ENCODE results near the gene NUP210L. TPM values are rescaled to one million over a fixed set of nuclear protein-coding genes. Genes with fewer than 3 reads are reported as not detected.
A peak's percentile ranks its signal among the peaks of the same experiment; 100 is the strongest.

NUP210L gene
- total RNA-seq, 4 donors from 2014 or later, result 0.07 to 0.24 (median 0.10) TPM; not detected in 1

DNA sequence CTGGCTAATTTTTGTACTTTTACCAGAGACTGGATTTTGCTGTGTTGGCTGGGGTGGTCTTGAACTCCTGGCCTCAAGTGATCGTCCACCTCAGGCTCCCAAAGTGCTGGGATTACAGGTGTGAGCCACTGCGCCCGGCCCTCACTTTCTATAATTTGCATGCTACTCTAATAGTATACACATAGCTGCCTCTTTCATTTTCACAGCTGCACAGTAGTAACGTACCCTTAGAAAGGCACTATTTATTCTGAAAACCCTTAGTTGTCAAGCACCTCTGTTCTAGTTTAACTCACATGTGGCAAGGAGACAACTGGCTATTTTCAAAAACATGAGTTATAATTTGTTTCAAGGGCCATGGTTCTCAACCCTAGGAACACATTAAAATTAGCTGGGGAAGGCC lies 19.8 kb upstream of the NUP210L start:
- Histone ChIP-seq H3K9me3 (no peaks in the 10 kb centered on the region), H3K4me3 (no peak overlapping the region), H3K4me1 (peaks cover 32 to 55% of the 10 kb centered on the region in 2 donors), H3K36me3 (peaks cover 9 to 80% of the 10 kb centered on the region in 2 donors), H3K27me3 (no peaks in the 10 kb centered on the region), H3K27ac (peak overlapping the region in 2 of 4 donors; percentile 29 to 30)
- DNase-seq (no peak), ATAC-seq (no peak)
- intact Hi-C loops (cut with DNase I; ENCODE audit: low total_unique reads) (no loop called here), in situ Hi-C loops (cut with MboI; ENCODE audit: low sequenced_read_pairs in 4 of 4) (no loop called here)
- no peak for TF ChIP-seq POLR2A (IDR thresholded peaks at IDR 0.05)
- TF ChIP-seq, protein P1, sequence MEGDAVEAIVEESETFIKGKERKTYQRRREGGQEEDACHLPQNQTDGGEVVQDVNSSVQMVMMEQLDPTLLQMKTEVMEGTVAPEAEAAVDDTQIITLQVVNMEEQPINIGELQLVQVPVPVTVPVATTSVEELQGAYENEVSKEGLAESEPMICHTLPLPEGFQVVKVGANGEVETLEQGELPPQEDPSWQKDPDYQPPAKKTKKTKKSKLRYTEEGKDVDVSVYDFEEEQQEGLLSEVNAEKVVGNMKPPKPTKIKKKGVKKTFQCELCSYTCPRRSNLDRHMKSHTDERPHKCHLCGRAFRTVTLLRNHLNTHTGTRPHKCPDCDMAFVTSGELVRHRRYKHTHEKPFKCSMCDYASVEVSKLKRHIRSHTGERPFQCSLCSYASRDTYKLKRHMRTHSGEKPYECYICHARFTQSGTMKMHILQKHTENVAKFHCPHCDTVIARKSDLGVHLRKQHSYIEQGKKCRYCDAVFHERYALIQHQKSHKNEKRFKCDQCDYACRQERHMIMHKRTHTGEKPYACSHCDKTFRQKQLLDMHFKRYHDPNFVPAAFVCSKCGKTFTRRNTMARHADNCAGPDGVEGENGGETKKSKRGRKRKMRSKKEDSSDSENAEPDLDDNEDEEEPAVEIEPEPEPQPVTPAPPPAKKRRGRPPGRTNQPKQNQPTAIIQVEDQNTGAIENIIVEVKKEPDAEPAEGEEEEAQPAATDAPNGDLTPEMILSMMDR (IDR thresholded peaks at IDR 0.05 in 4 of 5, conservative IDR thresholded peaks at IDR 0.05 in 1 of 5), result no peak

- intact Hi-C loops (cut with DNase I; ENCODE audit: low total_unique reads), result no loop called here
- in situ Hi-C loops (cut with MboI; ENCODE audit: low sequenced_read_pairs in 4 of 4), result no loop called here
- Histone ChIP-seq H3K27ac (peak overlapping the region; percentile 17 to 72 (median 44)), H3K4me3 (no peak overlapping the region), H3K4me1 (peaks cover 9 to 27% of the 10 kb centered on the region in 2 donors), H3K36me3 (peaks cover 9 to 90% of the 10 kb centered on the region in 2 donors), H3K27me3 (no peaks in the 10 kb centered on the region), H3K9me3 (no peaks in the 10 kb centered on the region)
- no peak for DNase-seq
- TF ChIP-seq, protein P1 (IDR thresholded peaks at IDR 0.05 in 4 of 5, conservative IDR thresholded peaks at IDR 0.05 in 1 of 5), result no peak
- TF ChIP-seq POLR2A (IDR thresholded peaks at IDR 0.05), result no peak
- no peak for ATAC-seq
Measured at GRCh38 chr1:154171880-154172279, 17.0 kb upstream of the NUP210L start.

DNA sequence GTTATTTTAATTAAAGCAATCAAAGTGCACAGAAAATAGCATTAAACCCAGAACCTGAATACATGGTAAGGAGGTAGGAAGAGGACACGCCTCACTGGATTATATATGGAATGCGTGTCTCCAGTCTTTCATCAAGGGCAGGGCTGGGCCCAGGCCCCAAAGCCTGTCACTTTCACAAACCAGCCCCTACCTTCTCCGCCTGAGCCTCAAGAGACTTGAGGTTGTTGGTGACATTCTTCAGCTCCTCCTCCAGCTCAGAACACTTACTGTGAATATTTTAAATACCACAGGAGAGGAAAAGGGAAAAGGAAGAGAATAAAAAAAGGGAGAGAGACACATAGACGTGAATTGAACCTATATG lies 16.3 kb upstream of the NUP210L start:
- Histone ChIP-seq H3K27me3 (no peaks in the 10 kb centered on the region), H3K4me3 (no peak overlapping the region), H3K4me1 (peaks cover 6 to 22% of the 10 kb centered on the region in 2 donors), H3K9me3 (no peaks in the 10 kb centered on the region), H3K36me3 (peaks cover 9 to 97% of the 10 kb centered on the region in 2 donors), H3K27ac (peak overlapping the region; percentile 17 to 72 (median 56))
- ATAC-seq, result no peak
- DNase-seq, result no peak
- TF ChIP-seq, protein P1 (IDR thresholded peaks at IDR 0.05 in 4 of 5, conservative IDR thresholded peaks at IDR 0.05 in 1 of 5), result no peak
- no peak for TF ChIP-seq POLR2A (IDR thresholded peaks at IDR 0.05)
- intact Hi-C loops (cut with DNase I; ENCODE audit: low total_unique reads), result no loop called here
- in situ Hi-C loops (cut with MboI; ENCODE audit: low sequenced_read_pairs in 4 of 4), result no loop called here

DNA sequence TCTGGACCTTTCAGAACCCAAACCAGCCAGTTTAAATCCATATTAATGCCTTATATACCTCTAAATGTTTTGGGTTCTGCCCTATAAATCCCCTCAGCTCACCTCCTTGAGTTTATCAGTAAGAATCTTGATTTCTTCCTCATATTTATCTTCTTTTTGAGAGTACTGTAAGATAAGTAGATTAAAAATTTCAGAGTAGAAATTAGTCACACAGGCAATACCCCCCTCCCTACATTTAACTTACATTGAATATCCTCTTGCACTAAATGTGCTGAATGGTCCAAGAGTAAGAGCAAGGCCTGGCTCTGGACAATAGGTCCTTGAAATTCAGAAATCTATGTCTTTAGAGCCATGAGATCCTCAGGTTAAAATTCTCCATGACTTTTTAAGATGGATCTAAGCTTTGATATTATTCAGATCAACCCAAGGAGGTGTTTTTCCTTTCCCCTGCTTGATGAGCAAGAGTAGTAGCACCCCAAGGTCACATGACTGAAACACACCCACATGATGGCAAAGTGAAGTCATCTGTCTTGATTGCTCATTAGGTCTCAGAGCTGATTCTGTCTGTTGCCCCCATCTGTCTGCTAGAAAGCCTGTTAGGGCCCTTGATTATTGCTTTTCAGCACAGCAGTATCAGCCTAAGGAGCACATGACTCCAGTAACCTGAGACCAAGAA lies 15.8 kb upstream of the NUP210L start:
- H3K27me3 ChIP-seq, result no peaks in the 10 kb centered on the region
- TF ChIP-seq POLR2A (IDR thresholded peaks at IDR 0.05), result no peak
- TF ChIP-seq, protein P1 (IDR thresholded peaks at IDR 0.05 in 4 of 5, conservative IDR thresholded peaks at IDR 0.05 in 1 of 5), result no peak
- DNase-seq, result no peak
- peaks cover 9 to 98% of the 10 kb centered on the region in 2 donors for H3K36me3 ChIP-seq
- intact Hi-C loops (cut with DNase I; ENCODE audit: low total_unique reads), result no loop called here
- no peak overlapping the region for H3K4me3 ChIP-seq
- in situ Hi-C loops (cut with MboI; ENCODE audit: low sequenced_read_pairs in 4 of 4), result no loop called here
- H3K27ac ChIP-seq, result peak overlapping the region; percentile 17 to 72 (median 56)
- no peaks in the 10 kb centered on the region for H3K9me3 ChIP-seq
- ATAC-seq, result no peak
- H3K4me1 ChIP-seq, result peaks cover under 1 to 17% of the 10 kb centered on the region in 2 donors
